NCI-H1436 treated with DMSO at 0.1 percent for 48 hours (cell line): Measurements from ENCODE around the gene IZUMO2.
"Not testable (repeated sequence)": the region's sequence is repeated elsewhere in the genome, so short reads cannot be mapped to it uniquely, and the experiment has no call there.

ENCODE experiments used
- DNase-seq: peaks from one replicate; lab custom pipeline; 2025; lab: John Stamatoyannopoulos, UW

Gene IZUMO2

GRCh38 chr19:50135856-50136602 is 27.1 kb downstream of the IZUMO2 start:
- not testable (repeated sequence) for DNase-seq

GRCh38 chr19:50134777-50135719 is 28.0 kb downstream of the IZUMO2 start:
- not testable (repeated sequence) for DNase-seq

GRCh38 chr19:50133518-50134492 is 29.3 kb downstream of the IZUMO2 start:
- not testable (repeated sequence) for DNase-seq

- not testable (repeated sequence) for DNase-seq
Observed at GRCh38 chr19:50104012-50104411, 59.1 kb downstream of the IZUMO2 start.

- not testable (repeated sequence) for DNase-seq
Observed at GRCh38 chr19:50103405-50103804, 59.7 kb downstream of the IZUMO2 start.
